Activated CD8-positive, alpha-beta memory T cell treated with anti-CD3 and anti-CD28 coated beads, Interleukin-2, amount 50 U/mL, for 4 hours (primary cell): Measurements from ENCODE around the gene SSRP1.
"Not testable (repeated sequence)": the region's sequence is repeated elsewhere in the genome, so short reads cannot be mapped to it uniquely, and the experiment has no call there.

Experiments
- DNase-seq: peaks from one replicate; pipeline ENCODE4 v3.0.0-alpha.2; 2020

Gene SSRP1

GRCh38 chr11:57358991-57359390 is 23.3 kb upstream of the SSRP1 start:
- no peak for DNase-seq

- no peak for DNase-seq
Observed at GRCh38 chr11:57358543-57358961, 22.9 kb upstream of the SSRP1 start.

- no peak for DNase-seq
Observed at GRCh38 chr11:57357856-57358255, 22.2 kb upstream of the SSRP1 start.

GRCh38 chr11:57357310-57357709 is 21.6 kb upstream of the SSRP1 start:
- no peak for DNase-seq

- no peak for DNase-seq
Observed at GRCh38 chr11:57356268-57356667, 20.6 kb upstream of the SSRP1 start.

GRCh38 chr11:57354699-57355098 is 19.0 kb upstream of the SSRP1 start:
- no peak for DNase-seq

GRCh38 chr11:57353852-57354251 is 18.2 kb upstream of the SSRP1 start:
- DNase-seq = no peak

GRCh38 chr11:57353446-57353845 is 17.8 kb upstream of the SSRP1 start:
- DNase-seq = no peak

GRCh38 chr11:57353036-57353435 is 17.3 kb upstream of the SSRP1 start:
- no peak for DNase-seq

- peak; percentile 68 for DNase-seq
Observed at GRCh38 chr11:57349491-57350274, 14.0 kb upstream of the SSRP1 start.

GRCh38 chr11:57348636-57349313 is 13.1 kb upstream of the SSRP1 start:
- DNase-seq = no peak

GRCh38 chr11:57348052-57348451 is 12.4 kb upstream of the SSRP1 start:
- DNase-seq = no peak

GRCh38 chr11:57347336-57347735 is 11.6 kb upstream of the SSRP1 start:
- DNase-seq = no peak

GRCh38 chr11:57345555-57346211 is 10.0 kb upstream of the SSRP1 start:
- DNase-seq = peak; percentile 76

- no peak for DNase-seq
Observed at GRCh38 chr11:57344826-57345225, 9.1 kb upstream of the SSRP1 start.

GRCh38 chr11:57343825-57344224 is 8.1 kb upstream of the SSRP1 start:
- DNase-seq = no peak

GRCh38 chr11:57342702-57343101 is 7.0 kb upstream of the SSRP1 start:
- no peak for DNase-seq

GRCh38 chr11:57341250-57341808 is 5.6 kb upstream of the SSRP1 start:
- no peak for DNase-seq

GRCh38 chr11:57340039-57340615 is 4.4 kb upstream of the SSRP1 start:
- DNase-seq = no peak

GRCh38 chr11:57339328-57339727 is 3.6 kb upstream of the SSRP1 start:
- no peak for DNase-seq

GRCh38 chr11:57338142-57338541 is 2.5 kb upstream of the SSRP1 start, which contains the start of gene P2RX3:
P2RX3 (plus strand) TSS chr11:57338352; CDS start chr11:57338551, 199 bp downstream.
- no peak for DNase-seq

GRCh38 chr11:57336856-57337255 is 1.2 kb upstream of the SSRP1 start:
- DNase-seq = not testable (repeated sequence)

- no peak for DNase-seq
Observed at GRCh38 chr11:57336111-57336666, 497 bp upstream of the SSRP1 start.
